Left ventricle myocardium inferior (tissue), 1 donor: Measurements from ENCODE around the gene TRIO. TPM values are rescaled to one million over a fixed set of nuclear protein-coding genes. Genes with fewer than 3 reads are reported as not detected.

Source experiments
- DNase-seq: peaks from one replicate; pipeline ENCODE4 v3.0.0-alpha.2; 2020
- H3K27ac ChIP-seq: fragments of 200-600 bp; replicated peaks from 2 replicates; pipeline ENCODE4 v1.8.0; 2021
- H3K27me3 ChIP-seq: fragments of 200-600 bp; 2 replicates; pipeline ENCODE4 v1.8.0; 2021; ENCODE audit warnings: low read depth
- H3K36me3 ChIP-seq: fragments of 200-600 bp; 2 replicates; pipeline ENCODE4 v1.8.0; 2021
- H3K4me1 ChIP-seq: fragments of 200-600 bp; 2 replicates; pipeline ENCODE4 v1.8.0; 2021
- H3K4me3 ChIP-seq: fragments of 200-600 bp; 2 replicates; pipeline ENCODE4 v1.8.0; 2021; ENCODE audit warnings: mild to moderate bottlenecking, moderate library complexity
- H3K9me3 ChIP-seq: fragments of 200-600 bp; replicated peaks from 2 replicates; pipeline ENCODE4 v1.8.0; 2021
- CTCF ChIP-seq: fragments of 200-600 bp; IDR thresholded peaks from 2 replicates; pipeline ENCODE4 v1.8.0; 2021; ENCODE audit warnings: antibody characterized with exemption, mild to moderate bottlenecking, borderline replicate concordance
- intact Hi-C: fragments of 100-400 bp; cut with micrococcal nuclease; formaldehyde crosslinking; loops from one replicate; pipeline ENCODE4 v1.11.0; 2022
- total RNA-seq: library from RNA; stranded (reverse); fragmentation: NEBNext Ultra II Directional; extraction: Animal tissue kit (Norgen Biotek cat#: 25700); gene quantifications from one replicate; pipeline ENCODE4 v1.2.1, GENCODE V29; 2021
- donor health status: DM: no; HTN: yes; CAD: no; lungs with severe emphysema.

TRIO gene
- total RNA-seq, 1 donor from 2014 or later = 52.8 TPM

GRCh38 chr5:14200312-14200990 is 57.3 kb downstream of the TRIO start:
- TF ChIP-seq CTCF = no peak
- Histone ChIP-seq H3K4me3 (no peak overlapping the region), H3K36me3 (no peaks in the 10 kb centered on the region), H3K27me3 (no peaks in the 10 kb centered on the region), H3K4me1 (peaks cover 98% of the 10 kb centered on the region), H3K9me3 (no peaks in the 10 kb centered on the region), H3K27ac (peak overlapping the region; percentile 74)
- intact Hi-C loops = no loop called here
- no peak for DNase-seq

- Histone ChIP-seq H3K4me3 (no peak overlapping the region), H3K9me3 (no peaks in the 10 kb centered on the region), H3K4me1 (peaks cover 98% of the 10 kb centered on the region), H3K27me3 (no peaks in the 10 kb centered on the region), H3K36me3 (no peaks in the 10 kb centered on the region), H3K27ac (no peak overlapping the region)
- no peak for DNase-seq
- TF ChIP-seq CTCF = no peak
- intact Hi-C loops = no loop called here
Measured at GRCh38 chr5:14201325-14202045, 58.3 kb downstream of the TRIO start.

DNA sequence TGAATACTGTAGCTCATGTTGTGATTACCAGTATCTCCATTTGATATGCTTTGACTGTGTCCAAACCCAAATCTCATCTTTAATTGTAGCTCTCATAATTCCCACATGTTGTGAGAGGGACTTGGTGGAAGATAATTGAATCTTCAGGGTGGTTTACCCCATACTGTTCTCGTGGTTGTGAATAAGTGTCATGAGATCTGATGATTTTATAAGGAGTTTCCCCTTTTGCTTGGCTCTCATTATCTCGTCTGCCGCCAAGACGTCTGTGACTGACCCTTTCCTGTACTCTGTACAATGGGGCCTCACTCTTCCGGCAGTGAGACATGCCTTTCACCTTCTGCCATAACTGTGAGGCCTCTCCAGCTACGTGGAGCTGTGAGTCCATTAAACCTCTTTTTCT is 59.3 kb downstream of the TRIO start:
- H3K9me3 ChIP-seq = no peaks in the 10 kb centered on the region
- peaks cover 92% of the 10 kb centered on the region for H3K4me1 ChIP-seq
- H3K27ac ChIP-seq = peak overlapping the region; percentile 75
- H3K36me3 ChIP-seq = no peaks in the 10 kb centered on the region
- DNase-seq = no peak
- no peaks in the 10 kb centered on the region for H3K27me3 ChIP-seq
- no peak overlapping the region for H3K4me3 ChIP-seq
- intact Hi-C loops = no loop called here
- TF ChIP-seq CTCF = no peak

DNA sequence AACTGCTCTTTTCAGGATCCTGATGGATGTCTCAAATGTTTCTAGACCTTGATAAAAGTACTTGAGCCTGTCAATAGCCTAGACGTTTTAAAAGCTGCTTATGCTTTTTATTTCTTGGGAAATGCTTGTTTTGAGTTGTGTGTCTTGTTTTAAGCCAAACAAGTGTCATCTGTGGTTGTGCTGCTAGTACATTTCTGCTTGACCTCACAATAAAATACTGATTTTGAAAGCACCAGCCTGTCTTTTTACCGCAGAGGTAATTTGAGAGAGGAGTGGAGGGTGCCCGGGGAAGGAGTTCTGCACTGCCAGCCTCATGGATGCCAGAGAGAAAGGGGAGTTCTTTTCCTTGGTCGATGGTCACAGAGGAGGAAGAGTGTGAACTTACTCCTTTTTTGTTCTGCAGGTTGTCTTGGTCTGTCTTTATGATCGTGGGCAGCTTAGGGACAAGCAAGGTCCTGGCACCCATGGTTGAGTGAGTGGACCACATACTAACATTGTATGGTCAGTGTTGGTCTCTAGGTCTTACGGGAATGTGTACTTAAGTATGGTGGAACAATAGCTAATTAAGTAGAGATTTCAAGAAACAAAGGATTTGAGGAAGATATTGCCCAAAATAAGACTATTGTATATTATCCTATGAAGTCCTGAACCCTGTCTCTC is 61.0 kb downstream of the TRIO start:
- no peaks in the 10 kb centered on the region for H3K27me3 ChIP-seq
- intact Hi-C loops = no loop called here
- no peak for DNase-seq
- TF ChIP-seq CTCF = no peak
- no peaks in the 10 kb centered on the region for H3K9me3 ChIP-seq
- H3K36me3 ChIP-seq = no peaks in the 10 kb centered on the region
- H3K4me3 ChIP-seq = no peak overlapping the region
- peak overlapping the region; percentile 75 for H3K27ac ChIP-seq
- peaks cover 93% of the 10 kb centered on the region for H3K4me1 ChIP-seq

- intact Hi-C loops = no loop called here
- H3K4me1 ChIP-seq = peaks cover 92% of the 10 kb centered on the region
- H3K27ac ChIP-seq = peak overlapping the region; percentile 75
- peak; percentile 29 for DNase-seq
- H3K9me3 ChIP-seq = no peaks in the 10 kb centered on the region
- no peaks in the 10 kb centered on the region for H3K27me3 ChIP-seq
- peak overlapping the region; percentile 26 for H3K4me3 ChIP-seq
- H3K36me3 ChIP-seq = no peaks in the 10 kb centered on the region
- no peak for TF ChIP-seq CTCF
Measured at GRCh38 chr5:14204785-14205321, 61.7 kb downstream of the TRIO start.
